GM18519 (cell line): Measurements from ENCODE around the gene OR10AD1.
"Not testable (repeated sequence)": the region's sequence is repeated elsewhere in the genome, so short reads cannot be mapped to it uniquely, and the experiment has no call there.

Experiments used
- ATAC-seq: cut with Tn5 transposase; IDR thresholded peaks from one replicate; pipeline ENCODE4 v1.9.1; 2021; ENCODE audit warnings: mild to moderate bottlenecking, moderate library complexity; ENCODE audit not compliant: unreplicated experiment, low FRiP score

OR10AD1 gene

GRCh38 chr12:48203192-48203591 lies at the start of gene OR10AD1:
TSS of gene OR10AD1 (minus strand) at chr12:48203292. CDS start at chr12:48203292, 0 bp downstream.
- no peak for ATAC-seq

GRCh38 chr12:48247181-48247966 lies 44.3 kb upstream of the OR10AD1 start:
- ATAC-seq: no peak

GRCh38 chr12:48237162-48237561 lies 34.1 kb upstream of the OR10AD1 start:
- ATAC-seq: no peak

DNA sequence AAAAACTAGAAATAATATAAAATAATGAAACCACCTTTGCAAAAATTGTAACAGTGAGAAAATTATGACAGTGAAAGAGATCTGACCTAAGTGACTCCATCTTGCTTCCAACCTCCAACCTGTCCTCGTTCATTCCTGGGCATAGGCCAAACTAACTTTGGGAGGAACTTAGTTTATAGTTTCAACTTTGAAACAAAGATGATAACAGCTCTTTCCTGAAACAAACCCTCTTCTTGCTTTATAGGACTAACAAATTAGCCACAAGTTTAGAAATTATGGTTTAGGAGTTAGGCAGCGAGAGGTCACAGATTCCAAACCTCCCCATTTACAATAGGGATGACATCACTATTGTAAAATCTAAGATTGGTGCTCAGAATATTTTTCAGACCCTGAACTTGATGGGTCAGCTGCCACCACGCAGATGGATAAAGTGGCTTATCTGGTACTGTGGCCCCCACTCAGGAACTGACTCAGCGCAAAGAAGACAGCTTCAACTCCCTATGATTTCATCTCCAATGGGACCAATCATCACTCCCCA lies 32.8 kb upstream of the OR10AD1 start:
- no peak for ATAC-seq

- ATAC-seq: not testable (repeated sequence)
Measured at GRCh38 chr12:48231169-48231958, 28.3 kb upstream of the OR10AD1 start.

DNA sequence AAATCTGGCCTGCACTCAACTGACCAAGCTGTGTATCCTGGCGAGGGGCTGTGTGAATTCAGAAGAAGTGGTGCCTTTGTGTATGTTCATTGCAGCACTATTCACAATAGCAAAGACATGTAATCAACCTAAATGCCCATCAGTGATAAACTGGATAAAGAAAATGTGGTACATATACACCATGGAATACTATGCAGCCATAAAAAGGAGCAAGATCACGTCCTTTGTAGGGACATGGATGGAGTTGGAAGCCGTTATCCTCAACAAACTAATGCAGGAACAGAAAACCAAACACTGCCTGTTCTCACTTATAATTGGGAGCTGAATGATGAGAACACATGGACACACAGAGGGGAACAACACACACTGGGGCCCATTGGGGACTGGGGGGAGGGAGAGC lies 21.4 kb upstream of the OR10AD1 start:
- not testable (repeated sequence) for ATAC-seq

GRCh38 chr12:48221645-48222044 lies 18.6 kb upstream of the OR10AD1 start:
- no peak for ATAC-seq

GRCh38 chr12:48220701-48221100 lies 17.6 kb upstream of the OR10AD1 start:
- ATAC-seq: no peak

- ATAC-seq: no peak
Measured at GRCh38 chr12:48219631-48220030, 16.5 kb upstream of the OR10AD1 start.

GRCh38 chr12:48216785-48217184 lies 13.7 kb upstream of the OR10AD1 start:
- no peak for ATAC-seq

- ATAC-seq: not testable (repeated sequence)
Measured at GRCh38 chr12:48209495-48209894, 6.4 kb upstream of the OR10AD1 start.

DNA sequence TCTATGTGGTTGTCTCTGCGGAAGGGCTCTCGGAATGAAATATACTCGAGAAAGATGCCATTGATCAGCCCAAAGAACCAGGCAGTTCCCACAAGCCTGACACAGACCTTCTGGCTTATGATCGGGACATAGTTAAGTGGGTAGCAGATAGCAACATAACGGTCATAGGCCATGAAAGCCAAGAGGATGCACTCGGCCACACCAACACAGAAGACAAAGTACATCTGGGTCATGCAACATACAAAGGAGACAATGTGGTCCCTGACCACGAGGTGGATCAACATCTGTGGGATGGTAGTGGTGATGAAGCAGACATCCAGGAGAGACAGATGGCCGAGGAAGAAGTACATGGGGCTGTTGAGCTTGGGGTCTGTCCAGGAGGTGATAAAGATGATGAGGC lies 326 bp downstream of the OR10AD1 start:
- ATAC-seq: no peak

DNA sequence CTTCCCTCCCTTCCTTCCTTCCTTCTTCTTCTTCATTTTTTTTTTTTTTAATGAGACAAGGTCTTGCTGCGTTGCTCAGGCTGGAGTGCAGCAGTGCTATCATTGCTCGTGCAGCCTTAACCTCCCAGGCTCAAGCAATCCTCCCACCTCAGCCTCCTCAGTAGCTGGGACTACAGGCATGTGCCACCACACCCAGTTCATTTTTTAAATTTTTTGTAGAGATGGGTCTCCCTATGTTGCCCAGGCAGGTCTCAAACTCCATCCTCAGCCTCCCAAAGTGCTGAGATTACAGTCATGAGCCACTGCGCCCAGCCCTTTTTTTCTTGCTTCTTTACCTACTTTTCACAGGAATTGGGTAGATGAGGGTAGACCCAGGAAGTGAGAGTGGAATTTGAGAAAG lies 1.6 kb downstream of the OR10AD1 start:
- no peak for ATAC-seq

DNA sequence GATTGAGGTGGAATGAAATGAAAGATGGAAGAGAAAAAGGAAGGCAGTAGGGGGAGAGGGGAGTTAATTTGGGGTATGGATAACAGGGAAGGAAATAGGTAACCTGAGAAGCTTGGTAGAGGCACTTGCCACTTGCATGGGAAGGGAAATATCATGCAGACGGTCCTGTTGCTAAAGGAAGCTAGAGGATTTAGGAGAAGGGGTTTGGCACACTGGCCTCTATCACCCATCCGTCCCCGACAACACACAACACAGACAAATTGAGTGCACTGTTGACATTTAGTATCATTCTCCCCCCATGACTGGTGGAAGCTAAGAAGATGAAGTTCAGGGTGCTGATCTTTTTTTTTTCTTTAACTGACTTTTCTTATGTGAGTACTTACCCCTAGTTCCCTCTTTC lies 2.0 kb downstream of the OR10AD1 start:
- ATAC-seq: no peak

DNA sequence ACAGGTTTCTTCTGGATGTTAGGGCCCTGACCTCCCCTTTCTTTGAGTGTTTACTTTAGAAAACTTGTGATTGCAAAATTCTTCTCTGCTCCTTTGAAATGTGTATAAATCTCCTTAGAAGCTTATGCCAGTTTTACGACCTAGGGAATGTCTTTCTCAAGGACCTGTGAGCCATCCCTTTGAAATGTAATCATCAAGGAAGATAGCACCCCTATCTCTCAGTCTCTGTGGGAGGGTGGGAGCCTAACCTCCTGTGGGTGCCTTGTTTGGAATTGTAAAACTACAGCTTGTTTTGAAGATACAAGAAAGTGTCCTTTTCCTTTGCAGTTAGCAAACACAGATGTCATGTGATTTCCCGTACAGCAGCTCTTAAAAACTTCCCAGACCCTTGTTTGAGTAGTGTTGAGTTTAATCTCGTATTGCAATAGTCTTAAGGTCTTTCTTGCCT lies 3.3 kb downstream of the OR10AD1 start:
- ATAC-seq: no peak

GRCh38 chr12:48198985-48199384 lies 4.1 kb downstream of the OR10AD1 start:
- no peak for ATAC-seq

DNA sequence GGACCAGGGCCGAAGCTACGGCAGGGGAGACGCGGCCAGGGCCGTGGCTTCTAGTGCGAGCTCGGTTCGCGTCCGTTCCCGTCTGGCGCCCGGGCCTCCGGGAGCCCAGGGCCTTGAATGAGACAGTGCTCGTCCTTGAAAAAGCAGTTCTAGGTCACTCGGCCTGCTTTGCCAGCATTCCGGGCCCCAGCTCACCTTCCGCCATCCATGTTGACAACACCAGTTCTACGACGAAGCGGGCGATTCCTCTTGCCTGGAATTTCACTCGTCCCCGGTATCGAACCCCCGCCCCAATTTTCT lies 4.5 kb downstream of the OR10AD1 start:
- ATAC-seq: no peak

DNA sequence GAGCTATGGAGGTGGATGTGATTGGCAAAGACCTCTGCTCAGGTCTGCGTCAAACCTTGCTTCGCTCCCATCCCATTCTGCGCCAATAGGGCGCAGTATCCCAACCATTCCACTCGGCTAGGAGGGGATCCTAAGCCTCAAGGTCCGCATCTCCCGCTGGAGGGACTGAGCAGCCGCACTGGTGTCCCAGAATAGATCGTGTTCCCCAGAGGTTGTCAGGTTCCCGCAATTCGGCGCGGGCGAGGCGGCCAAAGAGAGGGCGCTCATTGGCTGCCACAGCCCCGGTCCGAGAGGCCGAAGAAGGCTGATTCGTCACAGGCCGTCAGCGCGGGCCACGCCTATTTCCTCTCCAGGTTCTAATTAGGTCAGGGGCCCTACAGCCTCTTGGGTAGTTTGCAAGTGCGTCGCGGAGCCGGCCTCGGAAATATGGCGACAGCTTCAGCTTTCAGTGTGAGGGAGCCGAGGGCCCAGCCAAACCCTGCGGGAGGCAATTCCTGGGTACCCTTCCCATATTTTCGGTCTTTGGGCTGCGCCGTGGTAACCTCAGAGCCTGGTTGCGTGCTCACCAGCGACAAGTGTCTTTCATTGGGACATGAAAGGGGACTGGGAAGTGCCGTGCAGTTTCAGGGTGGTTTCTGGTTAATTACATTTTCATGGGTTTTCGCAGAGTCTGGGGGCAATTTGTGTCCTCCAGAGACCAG lies 5.0 kb downstream of the OR10AD1 start:
- ATAC-seq: peak; percentile 98

DNA sequence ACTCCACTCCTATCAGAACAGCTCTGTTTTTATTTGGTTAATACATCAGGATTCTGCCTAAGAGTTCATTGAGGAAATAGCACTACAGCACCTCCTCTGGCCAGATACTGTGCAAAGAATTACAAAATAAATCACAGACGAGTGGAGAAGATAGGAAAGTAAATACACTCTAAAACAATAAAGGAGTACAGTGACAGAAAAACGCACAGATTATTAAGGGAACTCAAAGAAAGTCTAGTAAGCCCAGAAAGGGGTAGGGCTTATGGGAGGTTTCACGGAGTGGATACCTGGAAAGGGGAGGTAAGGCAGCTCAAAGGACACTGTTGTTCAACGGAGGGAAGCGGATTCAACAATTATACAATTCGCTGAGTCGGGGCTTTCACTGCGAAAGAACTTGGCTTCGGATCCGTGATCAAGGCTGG lies 5.5 kb downstream of the OR10AD1 start:
- ATAC-seq: peak; percentile 21

- ATAC-seq: no peak
Measured at GRCh38 chr12:48194799-48195201, 8.3 kb downstream of the OR10AD1 start.

- ATAC-seq: no peak
Measured at GRCh38 chr12:48193623-48194022, 9.5 kb downstream of the OR10AD1 start.
